Ovary (tissue), 9 donors: Measurements from ENCODE around the gene RCN2. TPM values are rescaled to one million over a fixed set of nuclear protein-coding genes. Genes with fewer than 3 reads are reported as not detected.

Experiments
- DNase-seq, 5 donors: peaks; one replicate each; pipeline ENCODE4 v3.0.0-alpha.2; 2019 to 2020
- H3K27ac ChIP-seq, 2 donors: fragments of 200-600 bp; one replicate each; pipeline versions ENCODE4 v1.5.1 to v1.8.0; 2019 to 2022
- H3K27me3 ChIP-seq: fragments of 200-600 bp; one replicate; pipeline ENCODE4 v1.8.0; 2022
- H3K36me3 ChIP-seq: fragments of 200-600 bp; sonication (generic); one replicate; pipeline ENCODE4 v1.5.1; 2019
- H3K4me1 ChIP-seq: one replicate; pipeline ENCODE4 v1.8.1; 2013; ENCODE audit warnings: mild to moderate bottlenecking, moderate library complexity; ENCODE audit not compliant: insufficient read depth
- H3K4me3 ChIP-seq: fragments of 200-600 bp; sonication (generic); one replicate; pipeline ENCODE4 v1.5.1; 2017
- H3K9me3 ChIP-seq, 2 donors: fragments of 200-600 bp in 1 of 2; sonication (generic) in 1 of 2; one replicate each; pipeline versions ENCODE4 v1.5.1 to v1.8.1; 2013 to 2019; ENCODE audit warnings: mild to moderate bottlenecking in 1 of 2, moderate library complexity in 1 of 2
- EP300 ChIP-seq: sonication (generic); formaldehyde crosslinking; IDR thresholded peaks from one replicate; pipeline ENCODE4 v1.6.1; 2017; ENCODE audit warnings: antibody characterized with exemption
- POLR2A ChIP-seq: fragments of 450-650 bp; IDR thresholded peaks from one replicate; pipeline ENCODE4 v1.6.1; 2017; ENCODE audit warnings: antibody characterized with exemption, mild to moderate bottlenecking, moderate library complexity
- WGBS, 3 donors: extraction: QIAGEN DNeasy Blood & Tissue Kit in 1 of 3; methylation state at CpG; one replicate each; pipeline versions ENCODE4 v1.1.5 to v1.1.7; 2013 to 2017; 5-methylcytosine and 5-hydroxymethylcytosine counted together
- intact Hi-C, 4 donors: fragments of 100-400 bp; cut with DNase I; formaldehyde crosslinking; loops; one replicate each; pipeline versions ENCODE4 v1.11.0 to v1.15.1; 2022 to 2023
- polyA plus RNA-seq, 2 donors: library from polyadenylated mRNA; stranded (reverse); fragments of 200-250 nt in 1 of 2; fragments of 350-450 nt in 1 of 2; fragmentation: Illumina TruSeq in 1 of 2; extraction: RNeasy Lipid Tissue Mini Kit (QIAGEN cat#74804) in 1 of 2; gene quantifications; one replicate each; pipeline ENCODE4 v1.2.3, GENCODE V29; 2013 to 2014
- small RNA-seq: library from RNA; depleted of rRNA; stranded (forward); fragments of <200 nt; gene quantifications from one replicate; pipeline ENCODE3, GENCODE V24; 2016
- total RNA-seq, 7 donors: library from RNA; depleted of rRNA in 2 of 7; stranded (reverse); fragments of >200 nt in 2 of 7; fragmentation: NEBNext Ultra II Directional in 3 of 7; extraction: Animal tissue kit (Norgen Biotek cat#: 25700) in 3 of 7; gene quantifications; one replicate each; pipeline versions ENCODE4 v1.1.0 to v1.2.4, GENCODE V29; 2016 to 2023
- TF ChIP-seq, protein P1 (sequence below), 3 donors: fragments of 450-650 bp in 2 of 3; fragments of 200-600 bp in 1 of 3; IDR thresholded peaks; one replicate each; pipeline versions ENCODE4 v1.5.1 to v1.8.0; 2016 to 2022; ENCODE audit warnings: antibody characterized with exemption in 3 of 3, mild to moderate bottlenecking in 1 of 3
- donor health status: DM: no; HTN: no; CAD: no; lungs with moderate emphysema.
- donor health status: DM: no; HTN: no; CAD: no.
- donor health status: Bipolar disorder and iron deficiency.
- donor health status: DM: yes; HTN: yes; CAD: no.
- donor health status: DM: no; HTN: no; CAD: no.
- donor health status: DM: yes; HTN: yes; CAD: no.

Gene RCN2
- total and polyA plus RNA-seq, 9 donors = 31.7 to 69.2 (median 47.8) TPM

DNA sequence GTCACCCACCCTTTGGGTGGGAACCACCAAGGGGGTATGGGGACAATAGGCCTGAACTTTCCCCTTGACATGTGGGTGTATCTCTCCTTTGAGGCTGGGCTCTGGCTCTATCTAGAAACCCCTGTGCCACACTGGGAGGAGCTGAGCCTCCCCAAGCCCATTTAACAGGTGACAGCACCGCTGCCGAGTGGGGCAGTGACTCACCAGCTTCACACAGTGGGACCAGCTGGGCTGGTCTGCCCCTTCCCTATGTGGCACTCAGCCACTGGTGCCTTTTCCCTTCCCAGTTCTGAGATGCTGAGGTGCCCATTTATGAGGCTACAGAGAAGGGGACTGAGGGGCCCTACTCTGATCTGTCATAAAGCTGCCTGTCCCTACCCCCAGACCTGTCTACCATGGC lies 68.4 kb downstream of the RCN2 start:
- no peaks in the 10 kb centered on the region for H3K9me3 ChIP-seq
- no peak overlapping the region for H3K4me3 ChIP-seq
- intact Hi-C loops = no loop called here
- no peaks in the 10 kb centered on the region for H3K27me3 ChIP-seq
- H3K27ac ChIP-seq = no peak overlapping the region
- 81 to 88% (median 83%) methylated on average over 2 of the region's 2 CpGs for WGBS, 3 donors
- DNase-seq = no peak
- peaks cover 4% of the 10 kb centered on the region for H3K4me1 ChIP-seq
- H3K36me3 ChIP-seq = no peaks in the 10 kb centered on the region
- TF ChIP-seq EP300 (no peak), POLR2A (no peak)
- TF ChIP-seq, protein P1, sequence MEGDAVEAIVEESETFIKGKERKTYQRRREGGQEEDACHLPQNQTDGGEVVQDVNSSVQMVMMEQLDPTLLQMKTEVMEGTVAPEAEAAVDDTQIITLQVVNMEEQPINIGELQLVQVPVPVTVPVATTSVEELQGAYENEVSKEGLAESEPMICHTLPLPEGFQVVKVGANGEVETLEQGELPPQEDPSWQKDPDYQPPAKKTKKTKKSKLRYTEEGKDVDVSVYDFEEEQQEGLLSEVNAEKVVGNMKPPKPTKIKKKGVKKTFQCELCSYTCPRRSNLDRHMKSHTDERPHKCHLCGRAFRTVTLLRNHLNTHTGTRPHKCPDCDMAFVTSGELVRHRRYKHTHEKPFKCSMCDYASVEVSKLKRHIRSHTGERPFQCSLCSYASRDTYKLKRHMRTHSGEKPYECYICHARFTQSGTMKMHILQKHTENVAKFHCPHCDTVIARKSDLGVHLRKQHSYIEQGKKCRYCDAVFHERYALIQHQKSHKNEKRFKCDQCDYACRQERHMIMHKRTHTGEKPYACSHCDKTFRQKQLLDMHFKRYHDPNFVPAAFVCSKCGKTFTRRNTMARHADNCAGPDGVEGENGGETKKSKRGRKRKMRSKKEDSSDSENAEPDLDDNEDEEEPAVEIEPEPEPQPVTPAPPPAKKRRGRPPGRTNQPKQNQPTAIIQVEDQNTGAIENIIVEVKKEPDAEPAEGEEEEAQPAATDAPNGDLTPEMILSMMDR (IDR thresholded peaks at IDR 0.05) = no peak

- H3K4me3 ChIP-seq = no peak overlapping the region
- no peak overlapping the region for H3K27ac ChIP-seq
- WGBS, 3 donors = 84 to 89% (median 87%) methylated on average over 4 of the region's 4 CpGs
- peaks cover 2% of the 10 kb centered on the region for H3K4me1 ChIP-seq
- intact Hi-C loops = no loop called here
- TF ChIP-seq POLR2A = no peak
- no peak for TF ChIP-seq EP300
- TF ChIP-seq, protein P1 (IDR thresholded peaks at IDR 0.05) = no peak
- H3K36me3 ChIP-seq = no peaks in the 10 kb centered on the region
- no peaks in the 10 kb centered on the region for H3K9me3 ChIP-seq
- DNase-seq = no peak
- H3K27me3 ChIP-seq = no peaks in the 10 kb centered on the region
Measured at GRCh38 chr15:77001351-77001750, 69.8 kb downstream of the RCN2 start.

- 59 to 73% (median 68%) methylated on average over 4 of the region's 4 CpGs for WGBS, 3 donors
Measured at GRCh38 chr15:77001966-77002365, 70.4 kb downstream of the RCN2 start.

DNA sequence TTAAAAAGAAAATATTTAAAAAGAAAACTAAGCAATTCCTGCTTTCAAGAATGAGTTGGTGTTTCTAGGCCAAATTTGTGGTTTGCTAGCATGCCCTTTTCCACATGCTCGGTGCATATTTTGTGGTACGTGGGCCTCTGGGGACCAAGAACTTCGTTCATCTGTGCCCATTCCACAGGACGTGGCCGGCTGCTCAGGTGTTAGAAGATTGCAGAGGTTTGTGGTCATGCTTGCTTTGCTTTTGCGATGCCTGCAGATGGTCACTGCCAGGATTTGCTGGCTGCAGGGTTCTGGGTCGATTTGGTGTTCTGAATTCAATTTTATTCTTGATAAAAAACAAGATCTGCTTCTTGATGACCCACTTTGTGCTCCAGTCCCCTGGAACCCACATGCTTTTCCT lies 70.9 kb downstream of the RCN2 start:
- H3K4me3 ChIP-seq = no peak overlapping the region
- WGBS, 3 donors = 49 to 58% (median 53%) methylated on average over 7 of the region's 7 CpGs
- TF ChIP-seq POLR2A = no peak
- H3K36me3 ChIP-seq = no peaks in the 10 kb centered on the region
- no peak for DNase-seq
- intact Hi-C loops = no loop called here
- H3K9me3 ChIP-seq = no peaks in the 10 kb centered on the region
- no peaks in the 10 kb centered on the region for H3K4me1 ChIP-seq
- H3K27me3 ChIP-seq = no peaks in the 10 kb centered on the region
- H3K27ac ChIP-seq = no peak overlapping the region

More at GRCh38 chr15:77001966-77002365, 70.4 kb downstream of the RCN2 start:
- no peak for DNase-seq
- Histone ChIP-seq H3K27me3 (no peaks in the 10 kb centered on the region), H3K4me3 (no peak overlapping the region), H3K27ac (no peak overlapping the region), H3K9me3 (no peaks in the 10 kb centered on the region), H3K4me1 (no peaks in the 10 kb centered on the region), H3K36me3 (no peaks in the 10 kb centered on the region)
- TF ChIP-seq EP300 (no peak), POLR2A (no peak)
- TF ChIP-seq, protein P1 (IDR thresholded peaks at IDR 0.05) = no peak
- intact Hi-C loops = no loop called here

DNA sequence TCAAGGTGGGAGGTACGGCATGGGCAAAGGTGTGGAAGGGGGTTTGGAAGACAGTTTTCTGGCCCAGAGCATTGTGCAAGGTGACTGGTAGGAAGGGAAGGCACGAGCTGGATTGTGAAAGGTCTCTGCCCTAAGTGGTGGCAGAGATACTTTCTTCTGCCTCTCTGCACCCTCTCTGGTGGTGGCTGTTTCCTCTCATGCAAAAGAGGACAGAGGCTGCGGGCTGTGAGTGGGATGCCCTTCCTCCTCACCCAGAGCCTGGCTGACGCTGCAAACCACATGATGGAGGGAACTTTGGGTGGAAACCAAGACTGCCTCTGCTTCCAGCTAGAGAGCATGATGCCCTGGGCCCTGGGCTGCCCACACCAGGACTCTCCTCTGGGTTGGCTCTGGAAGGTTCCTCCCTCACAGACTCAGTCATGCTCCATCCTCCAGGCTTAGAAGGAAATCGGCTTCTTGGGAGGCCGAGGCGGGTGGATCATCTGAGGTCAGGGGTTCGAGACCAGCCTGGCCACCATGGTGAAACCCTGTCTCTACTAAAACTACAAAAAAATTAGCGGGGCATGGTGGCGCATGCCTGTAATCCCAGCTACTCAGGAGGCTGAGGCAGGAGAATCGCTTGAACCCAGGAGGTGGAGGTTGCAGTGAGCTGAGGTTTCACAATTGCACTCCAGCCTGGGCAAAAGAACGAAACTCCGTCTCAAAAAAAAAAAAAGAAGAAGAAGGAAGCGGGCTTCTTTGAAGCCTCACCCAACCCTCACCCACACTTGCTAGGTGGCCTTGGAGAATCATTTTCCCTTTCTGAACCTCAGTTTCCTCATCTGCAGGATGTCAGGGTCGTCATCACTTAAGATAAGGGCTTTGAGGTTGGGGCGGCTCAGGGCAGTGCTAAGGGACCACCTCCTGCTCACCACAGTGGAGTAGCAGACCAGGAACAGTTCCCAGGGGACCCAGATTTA lies 71.7 kb downstream of the RCN2 start:
- H3K4me3 ChIP-seq = no peak overlapping the region
- intact Hi-C loops = no loop called here
- TF ChIP-seq EP300 (no peak), POLR2A (no peak)
- no peak for DNase-seq
- WGBS, 3 donors = 85 to 91% (median 85%) methylated on average over 16 of the region's 16 CpGs
- H3K9me3 ChIP-seq = no peaks in the 10 kb centered on the region
- no peaks in the 10 kb centered on the region for H3K27me3 ChIP-seq
- no peaks in the 10 kb centered on the region for H3K36me3 ChIP-seq
- H3K27ac ChIP-seq = no peak overlapping the region
- H3K4me1 ChIP-seq = no peaks in the 10 kb centered on the region

Small RNA genes within 50 kb of the gene (small RNA-seq; reads per million reads assigned to genes)
- not detected for gene RN7SL278P

Other genes with a start within 250 kb of the RCN2 start
- 10 to 100 TPM; 21.7 to 45.8 (median 29.3) TPM for gene SCAPER, start 26.4 kb upstream of the RCN2 start, total RNA-seq
- 10 to 100 TPM; 13.7 to 23.8 TPM for gene SCAPER, start 26.4 kb upstream of the RCN2 start, polyA plus RNA-seq
- gene PSTPIP1, start 63.4 kb downstream of the RCN2 start, total RNA-seq = 10 to 100 TPM in 1 of 7 donors, 1 to 10 TPM in 6; 1.8 to 10.9 (median 3.7) TPM
- 1 to 10 TPM; 1.4 to 2.4 TPM for gene PSTPIP1, start 63.4 kb downstream of the RCN2 start, polyA plus RNA-seq
- 100 to 1,000 TPM; 140 to 266 (median 174) TPM for gene TSPAN3, start 139.4 kb downstream of the RCN2 start, total RNA-seq
- gene TSPAN3, start 139.4 kb downstream of the RCN2 start, polyA plus RNA-seq = 100 to 1,000 TPM; 196 to 244 TPM